GM12878 (cell line): ENCODE measurements around the gene S100P.
"Not testable (repeated sequence)": the region's sequence is repeated elsewhere in the genome, so short reads cannot be mapped to it uniquely, and the experiment has no call there.

Experiments
- ATF3 ChIP-seq: IDR thresholded peaks from 2 replicates; pipeline ENCODE4 v1.6.1; 2011; ENCODE audit warnings: low read depth, mild to moderate bottlenecking, low read length, moderate library complexity, borderline replicate concordance; ENCODE audit errors: extremely low read depth
- CREM ChIP-seq: IDR thresholded peaks from 2 replicates; pipeline ENCODE4 v1.6.1; 2014; ENCODE audit warnings: antibody characterized with exemption, low read depth
- CTCF ChIP-seq, 3 experiments: IDR thresholded peaks in 2 of 3; conservative IDR thresholded peaks in 1 of 3; 2 replicates each; pipeline ENCODE4 v1.5.1; 2011; ENCODE audit warnings: low read depth in 3 of 3, low read length in 3 of 3, mild to moderate bottlenecking in 3 of 3, control low read depth in 2 of 3, moderate library complexity in 2 of 3, inconsistent platforms in 1 of 3, mixed read lengths in 1 of 3; ENCODE audit not compliant: control insufficient read depth in 2 of 3, insufficient read depth in 1 of 3; ENCODE audit errors: extremely low read depth in 1 of 3
- MTA3 ChIP-seq: IDR thresholded peaks from 2 replicates; pipeline ENCODE4 v1.6.1; 2012; ENCODE audit warnings: low read length, inconsistent platforms, borderline replicate concordance
- NFYB ChIP-seq: IDR thresholded peaks from 2 replicates; pipeline ENCODE4 v1.6.1; 2011; ENCODE audit warnings: low read depth, mild to moderate bottlenecking, low read length, improper control_type of control experiment, moderate library complexity; ENCODE audit not compliant: insufficient read depth
- NR2C2 ChIP-seq: IDR thresholded peaks from 2 replicates; pipeline ENCODE4 v1.6.1; 2011; ENCODE audit warnings: borderline replicate concordance, low read depth; ENCODE audit not compliant: control insufficient read depth, insufficient read length
- POLR2A ChIP-seq: IDR thresholded peaks from 2 replicates; pipeline ENCODE4 v1.6.1; 2011; ENCODE audit warnings: low read depth, mild to moderate bottlenecking, low read length
- POLR2AphosphoS2 ChIP-seq: IDR thresholded peaks from 2 replicates; pipeline ENCODE4 v1.6.1; 2011; ENCODE audit warnings: low read depth, mild to moderate bottlenecking, low read length, improper control_type of control experiment, moderate library complexity
- RAD21 ChIP-seq: IDR thresholded peaks from 2 replicates; pipeline ENCODE4 v1.6.1; 2011; ENCODE audit warnings: mild to moderate bottlenecking, low read depth, low read length, moderate library complexity; ENCODE audit not compliant: insufficient read depth
- TAF1 ChIP-seq: IDR thresholded peaks from 2 replicates; pipeline ENCODE4 v1.6.1; 2011; ENCODE audit warnings: mild to moderate bottlenecking, low read depth, low read length, borderline replicate concordance
- ZBTB40 ChIP-seq: fragments of 450-650 bp; IDR thresholded peaks from 2 replicates; pipeline ENCODE4 v1.6.1; 2016; ENCODE audit warnings: mild to moderate bottlenecking, moderate library complexity, borderline replicate concordance
- ZNF274 ChIP-seq: IDR thresholded peaks from one replicate; pipeline ENCODE4 v1.8.0; 2011; ENCODE audit not compliant: insufficient read length, insufficient read depth

- TF ChIP-seq RAD21; NR2C2; ZBTB40; CTCF (IDR thresholded peaks at IDR 0.05 in 2 of 3, conservative IDR thresholded peaks at IDR 0.05 in 1 of 3; ENCODE audit: control insufficient read depth in 2 of 3, extremely low read depth in 1 of 3, insufficient read depth in 1 of 3, low read depth in 3 of 3, low read length in 3 of 3); POLR2A; POLR2AphosphoS2; NFYB; MTA3; ZNF274; TAF1; CREM; ATF3: not testable (repeated sequence)
Measured at GRCh38 chr4:6654211-6654610, 39.5 kb upstream of the S100P start.
